NCI-H146 treated with DMSO at 0.1 percent for 48 hours (cell line): Measurements from ENCODE around the gene USP8.
"Not testable (repeated sequence)": the region's sequence is repeated elsewhere in the genome, so short reads cannot be mapped to it uniquely, and the experiment has no call there.

ENCODE experiments used
- DNase-seq: peaks from one replicate; lab custom pipeline; 2025; ENCODE audit not compliant: unreplicated experiment; lab: John Stamatoyannopoulos, UW

The USP8 gene

GRCh38 chr15:50438251-50438650 is 14.0 kb downstream of the USP8 start:
- DNase-seq = no peak

DNA sequence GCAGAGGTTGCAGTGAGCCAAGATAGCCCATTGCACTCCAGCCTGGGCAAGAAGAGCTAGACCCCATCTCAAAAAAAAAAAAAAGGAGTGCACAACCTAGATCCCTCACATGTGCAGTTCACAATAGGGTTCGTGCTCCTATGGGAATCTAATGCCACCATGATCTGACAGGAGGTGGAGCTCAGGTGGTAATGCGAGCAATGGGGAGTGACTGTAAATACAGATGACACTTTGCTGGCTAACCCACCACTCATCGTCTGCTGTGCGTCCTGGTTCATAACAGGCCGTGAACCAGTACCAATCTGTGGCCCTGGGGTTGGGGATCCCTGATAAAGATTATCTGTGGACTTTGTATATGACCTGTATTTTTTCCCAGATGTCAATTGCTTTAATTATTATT is 16.7 kb downstream of the USP8 start:
- no peak for DNase-seq

DNA sequence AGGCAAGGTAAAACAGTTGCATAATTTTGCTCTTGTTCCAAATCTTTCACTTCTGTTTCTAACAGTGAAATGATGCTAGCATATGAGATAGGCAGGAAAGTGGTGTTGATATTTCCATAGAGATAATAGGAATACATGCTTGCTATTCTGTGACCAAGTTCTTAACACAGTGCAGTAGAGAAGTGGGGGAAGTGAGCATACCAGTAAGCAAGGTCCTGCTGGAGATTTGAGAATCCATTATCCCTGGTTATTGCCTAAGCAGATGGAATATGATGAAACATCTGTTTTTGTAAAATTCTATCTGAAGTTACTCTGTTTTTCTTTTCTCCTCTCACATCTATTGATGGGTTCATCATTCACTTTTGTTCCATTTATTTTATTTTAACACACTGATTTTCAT is 28.7 kb downstream of the USP8 start:
- no peak for DNase-seq

DNA sequence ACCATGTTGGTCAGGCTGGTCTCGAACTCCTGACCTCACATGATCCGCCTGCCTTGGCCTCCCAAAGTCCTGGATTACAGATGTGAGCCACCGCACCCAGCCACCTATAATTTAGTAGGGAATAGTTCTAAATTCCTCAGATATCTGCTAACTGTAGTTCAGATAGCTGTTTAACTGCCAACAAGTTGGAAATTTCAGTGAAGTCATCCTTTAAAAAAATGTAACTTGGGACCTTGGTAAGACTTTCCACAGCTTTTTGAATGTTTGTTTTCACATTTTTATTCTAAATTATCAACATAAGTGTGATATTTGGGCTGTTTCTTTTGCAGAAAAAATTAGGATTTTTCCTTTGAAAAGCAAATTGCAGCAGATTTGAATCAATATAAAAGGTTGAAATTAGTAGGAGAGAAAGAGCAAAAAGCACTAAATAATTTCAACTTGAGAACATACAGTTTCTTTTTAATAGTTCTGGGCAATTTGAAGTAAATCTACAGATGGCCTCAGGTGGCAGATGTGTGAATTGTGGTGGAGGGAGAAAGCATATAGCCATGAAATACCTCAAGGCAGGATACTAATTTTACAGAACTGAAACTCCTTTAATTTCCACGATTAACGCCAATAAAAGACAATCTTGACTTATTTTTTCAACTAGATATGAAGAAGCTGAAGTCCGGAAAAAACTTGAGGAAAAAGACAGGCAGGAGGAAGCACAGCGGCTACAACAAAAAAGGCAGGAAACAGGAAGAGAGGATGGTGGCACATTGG is 34.3 kb downstream of the USP8 start:
- DNase-seq = no peak

DNA sequence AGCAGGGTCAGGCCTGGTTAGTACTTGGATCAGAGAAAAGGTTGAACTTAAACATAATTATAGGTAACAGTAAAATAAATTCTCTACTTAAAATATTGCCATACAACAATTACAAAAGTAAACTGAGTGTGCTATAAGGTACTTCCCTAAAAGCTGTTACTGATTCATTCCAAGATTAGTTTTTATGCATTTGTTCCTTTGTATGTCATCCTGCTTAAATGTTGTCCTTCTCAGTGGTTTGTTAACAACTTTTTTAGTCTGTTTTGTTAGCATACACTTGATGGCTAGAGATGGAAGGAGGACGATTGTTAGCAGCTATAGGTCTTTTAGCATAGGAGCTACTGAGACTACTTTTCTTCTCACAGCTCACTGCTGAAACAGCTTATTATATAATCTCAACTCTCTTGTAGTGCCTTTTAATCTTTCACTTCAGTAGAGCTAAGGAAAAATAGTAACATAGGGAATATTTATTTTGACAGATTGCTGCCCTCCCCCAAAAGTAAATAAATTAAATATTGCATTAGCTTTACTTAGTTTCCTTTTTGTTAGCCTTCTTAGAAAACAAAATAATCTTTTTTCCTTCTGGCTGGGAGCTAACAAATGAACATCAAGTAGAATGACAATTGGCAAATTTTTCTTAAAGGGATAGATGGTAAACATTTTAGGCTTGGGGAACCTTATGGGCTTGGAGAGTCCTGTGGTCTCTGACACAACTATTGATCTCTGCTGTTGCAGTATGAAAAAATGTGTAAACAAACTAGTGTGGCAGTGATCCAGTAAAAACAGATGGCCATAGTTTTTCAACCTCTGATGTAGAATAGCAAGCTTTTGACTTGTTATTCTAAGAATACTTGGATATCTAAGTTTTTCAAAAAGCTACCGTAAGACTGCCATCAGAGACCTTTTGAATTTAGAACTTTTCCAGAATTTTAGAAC is 39.5 kb downstream of the USP8 start:
- DNase-seq = no peak

GRCh38 chr15:50471072-50471471 is 46.9 kb downstream of the USP8 start:
- no peak for DNase-seq

DNA sequence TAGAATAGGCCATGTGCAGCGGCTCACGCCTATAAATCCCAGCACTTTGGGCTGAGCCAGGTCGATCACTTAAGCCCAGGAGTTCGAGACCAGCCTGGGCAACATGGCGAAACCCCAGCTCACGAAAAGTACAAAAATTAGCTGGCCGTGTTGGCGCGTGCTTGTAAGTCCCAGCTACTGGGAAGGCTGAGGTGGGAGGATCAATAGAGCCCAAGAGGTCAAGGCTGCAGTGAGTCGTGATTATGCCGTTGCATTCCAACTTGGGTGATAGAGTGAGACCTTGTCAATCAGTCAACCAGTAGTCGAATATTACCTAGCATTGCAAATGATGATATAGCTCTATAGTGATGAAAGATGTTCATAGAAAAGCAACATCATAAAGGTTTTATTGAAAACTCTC is 51.9 kb downstream of the USP8 start:
- DNase-seq = no peak

GRCh38 chr15:50484781-50485180 is 60.6 kb downstream of the USP8 start:
- DNase-seq = no peak

DNA sequence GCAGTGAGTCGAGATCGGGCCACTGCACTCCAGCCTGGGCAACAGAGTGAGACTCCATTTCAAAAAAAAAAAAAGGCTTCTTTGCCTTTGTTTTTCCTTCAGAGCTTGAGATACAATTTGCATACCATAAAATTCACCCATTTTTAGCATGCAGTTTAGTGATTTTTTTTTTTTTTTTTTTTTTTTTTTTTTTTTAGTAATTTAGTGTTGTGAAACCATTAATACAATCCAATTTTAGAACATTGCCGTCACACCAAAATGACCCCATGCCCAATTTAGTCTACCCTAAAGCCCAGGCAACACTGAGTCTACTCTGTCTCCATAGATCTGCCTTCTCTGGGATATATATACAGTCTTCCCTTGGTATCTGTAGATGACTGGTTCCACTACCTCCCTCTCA is 61.2 kb downstream of the USP8 start:
- DNase-seq = no peak

DNA sequence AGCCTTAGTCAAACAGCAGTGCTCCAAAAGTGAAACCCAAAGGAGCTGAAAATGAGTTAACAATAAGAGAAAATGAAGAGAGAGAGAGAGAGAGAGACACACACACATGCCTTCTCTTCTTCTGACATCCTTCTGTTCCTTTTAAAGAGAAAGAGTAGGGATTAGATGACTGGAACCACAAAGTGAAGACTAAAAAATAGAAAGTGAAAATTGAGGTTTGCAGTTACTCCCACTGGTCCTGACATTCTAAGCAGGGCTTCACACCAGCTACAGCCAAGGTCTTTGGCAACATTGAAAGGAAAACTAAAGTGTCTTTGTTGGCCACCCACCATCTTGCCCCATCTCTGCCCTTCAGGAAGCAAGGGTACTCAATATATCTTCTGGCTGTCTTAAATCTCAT is 63.1 kb downstream of the USP8 start:
- no peak for DNase-seq

DNA sequence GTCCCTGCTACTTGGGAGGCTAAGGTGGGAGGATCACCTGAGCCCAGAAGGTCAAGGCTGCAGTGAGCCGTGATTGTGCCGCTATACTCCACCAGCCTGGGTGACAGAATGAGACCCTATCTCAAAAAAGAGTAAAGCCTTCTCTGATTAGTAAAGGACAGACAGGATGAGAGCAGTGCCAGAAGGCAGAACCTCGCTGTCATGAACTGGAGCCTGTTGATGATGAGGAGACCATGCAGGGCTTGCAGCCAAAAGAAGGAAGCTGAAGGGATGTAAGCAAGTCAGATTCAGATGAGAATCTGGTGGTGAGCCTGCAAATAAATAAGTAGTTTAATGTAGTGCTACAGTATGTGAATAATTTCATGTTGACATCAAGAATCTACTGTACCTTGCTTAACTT is 69.4 kb downstream of the USP8 start:
- DNase-seq = no peak

DNA sequence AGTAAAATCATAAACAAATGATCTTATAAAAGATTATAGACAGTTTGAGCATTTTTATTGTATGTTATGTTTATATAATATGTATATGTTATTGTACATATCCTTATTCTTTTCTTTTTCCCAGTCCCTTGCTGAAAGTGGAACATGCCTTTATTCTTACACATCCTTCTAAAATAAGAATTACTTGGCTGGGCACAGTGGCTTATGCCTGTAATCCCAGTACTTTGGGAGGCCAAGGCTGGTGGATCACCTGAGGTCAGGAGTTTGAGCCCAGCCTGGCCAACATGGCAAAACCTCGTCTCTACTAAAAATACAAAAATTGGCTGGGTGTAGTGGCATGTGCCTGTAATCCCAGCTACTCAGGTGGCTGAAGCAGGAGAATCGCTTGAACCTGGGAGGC is 70.3 kb downstream of the USP8 start:
- DNase-seq = not testable (repeated sequence)

DNA sequence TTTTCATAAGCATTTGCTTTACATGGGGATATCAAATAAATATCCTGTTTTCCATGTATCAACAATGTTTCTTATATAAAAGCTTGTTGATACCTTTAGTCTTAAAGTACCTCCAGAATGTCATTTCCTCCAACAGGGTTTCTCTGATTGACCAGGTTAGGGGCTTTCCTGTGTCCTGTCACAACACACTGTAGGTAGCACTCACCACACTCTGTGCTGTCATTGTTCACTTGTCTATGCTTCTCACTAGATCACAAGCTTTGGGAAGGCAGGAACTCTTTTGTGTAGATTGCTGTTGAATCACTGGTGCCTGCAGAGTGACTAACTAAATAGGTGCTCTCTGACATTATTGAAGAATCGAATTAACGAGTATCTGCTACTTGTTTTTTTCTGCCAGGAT is 72.5 kb downstream of the USP8 start:
- no peak for DNase-seq

- no peak for DNase-seq
These were observed 76.1 kb downstream of the USP8 start for GRCh38 chr15:50500352-50500751.

GRCh38 chr15:50501815-50502214 is 77.6 kb downstream of the USP8 start:
- no peak for DNase-seq

- no peak for DNase-seq
These were observed 78.9 kb downstream of the USP8 start for GRCh38 chr15:50503144-50503543.

GRCh38 chr15:50505656-50506055 is 81.5 kb downstream of the USP8 start:
- not testable (repeated sequence) for DNase-seq

GRCh38 chr15:50506121-50506520 is 81.9 kb downstream of the USP8 start:
- no peak for DNase-seq

- no peak for DNase-seq
These were observed 88.8 kb downstream of the USP8 start for GRCh38 chr15:50513001-50513400.

DNA sequence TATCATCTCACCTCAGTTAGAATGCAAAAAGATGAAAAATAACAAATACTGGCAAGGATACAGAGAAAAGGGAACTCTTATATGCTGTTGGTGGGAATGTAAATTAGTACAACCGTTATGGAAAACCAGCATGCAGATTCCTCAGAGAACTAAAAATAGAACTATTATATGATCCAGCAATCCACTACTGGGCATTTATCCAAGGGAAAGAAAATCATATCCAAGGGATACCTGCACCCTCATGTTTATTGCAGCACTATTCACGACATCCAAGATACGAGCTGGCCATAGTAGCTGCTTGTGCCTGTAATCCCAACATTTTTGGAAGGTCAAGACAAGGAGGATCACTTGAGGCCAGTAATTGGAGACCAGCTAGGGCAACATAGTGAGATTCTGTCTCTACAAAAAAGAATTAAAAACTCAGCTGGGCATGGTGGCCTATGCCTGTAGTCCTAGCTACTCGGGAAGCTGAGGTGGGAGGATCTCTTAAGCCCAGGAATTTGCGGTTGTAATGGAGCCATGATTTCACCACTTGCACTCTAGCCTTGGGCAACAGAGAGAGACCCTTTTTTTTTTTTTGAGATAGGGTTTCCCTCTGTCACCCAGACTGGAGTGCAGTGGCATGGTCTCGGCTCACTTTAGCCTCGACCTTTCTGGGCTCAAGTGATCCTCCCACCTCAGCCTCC is 95.7 kb downstream of the USP8 start:
- DNase-seq = no peak

- no peak for DNase-seq
These were observed 99.6 kb downstream of the USP8 start for GRCh38 chr15:50523851-50524251.

DNA sequence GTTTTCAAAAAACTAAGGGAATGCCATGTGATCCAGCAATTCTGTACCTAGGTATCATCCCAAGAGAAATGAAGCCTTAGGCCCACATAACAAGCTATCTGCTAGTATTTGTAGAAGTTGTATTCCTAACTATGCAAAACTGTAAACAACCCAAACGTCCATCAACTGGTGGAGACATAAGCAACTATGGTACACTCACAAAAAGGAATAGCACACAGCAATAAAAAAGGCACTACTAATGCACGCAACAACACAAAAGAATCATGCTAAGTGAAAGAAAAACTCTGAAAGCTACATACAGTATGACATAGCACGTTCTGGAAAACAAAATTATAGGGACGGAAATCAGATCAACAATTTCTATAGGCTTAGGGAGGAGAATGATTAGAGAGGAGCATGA is 107.0 kb downstream of the USP8 start:
- no peak for DNase-seq
